ACC112 (cell line): ENCODE measurements around the gene CSNK2A3.

Source experiments
- H2AFZ ChIP-seq: fragments of 200-600 bp; sonication (generic); one replicate; pipeline ENCODE4 v1.6.0; 2017; ENCODE audit warnings: antibody characterized with exemption, low read length; ENCODE audit not compliant: unreplicated experiment
- H3K27ac ChIP-seq: fragments of 200-600 bp; sonication (generic); 2 replicates; pipeline ENCODE4 v1.5.1; 2014; ENCODE audit warnings: low read depth, mild to moderate bottlenecking, antibody characterized with exemption, low read length, moderate library complexity
- H3K27me3 ChIP-seq: fragments of 200-600 bp; sonication (generic); 2 replicates; pipeline ENCODE4 v1.6.1; 2014; ENCODE audit warnings: mild to moderate bottlenecking, antibody characterized with exemption, low read length, moderate library complexity, mixed read lengths; ENCODE audit not compliant: insufficient read depth
- H3K36me3 ChIP-seq: fragments of 200-600 bp; sonication (generic); 2 replicates; pipeline ENCODE4 v1.6.1; 2016; ENCODE audit warnings: mild to moderate bottlenecking, antibody characterized with exemption, low read length, moderate library complexity, mixed read lengths; ENCODE audit not compliant: insufficient read depth
- H3K4me1 ChIP-seq: fragments of 200-600 bp; sonication (generic); one replicate; pipeline ENCODE4 v1.6.1; 2016; ENCODE audit warnings: low read length, mixed read lengths; ENCODE audit not compliant: insufficient read depth, unreplicated experiment, control insufficient read depth
- H3K4me3 ChIP-seq: fragments of 200-600 bp; sonication (generic); 2 replicates; pipeline ENCODE4 v1.5.1; 2014; ENCODE audit warnings: mild to moderate bottlenecking, low read depth, low read length
- H3K79me2 ChIP-seq: fragments of 200-600 bp; sonication (generic); one replicate; pipeline ENCODE4 v1.6.0; 2016; ENCODE audit warnings: low read length; ENCODE audit not compliant: control insufficient read depth, unreplicated experiment, insufficient read depth

Gene CSNK2A3

GRCh38 chr11:11380340-11380739, 27.3 kb upstream of the CSNK2A3 start:
- no peak overlapping the region for H3K4me3 ChIP-seq
- H3K79me2 ChIP-seq = no peaks in the 10 kb centered on the region
- no peaks in the 10 kb centered on the region for H3K4me1 ChIP-seq
- H3K36me3 ChIP-seq = no peaks in the 10 kb centered on the region
- H3K27me3 ChIP-seq = no peaks in the 10 kb centered on the region
- no peak overlapping the region for H2AFZ ChIP-seq
- no peak overlapping the region for H3K27ac ChIP-seq

GRCh38 chr11:11379661-11380060, 26.6 kb upstream of the CSNK2A3 start:
- H3K4me1 ChIP-seq = no peaks in the 10 kb centered on the region
- no peak overlapping the region for H3K4me3 ChIP-seq
- no peaks in the 10 kb centered on the region for H3K36me3 ChIP-seq
- no peak overlapping the region for H2AFZ ChIP-seq
- no peaks in the 10 kb centered on the region for H3K27me3 ChIP-seq
- no peak overlapping the region for H3K27ac ChIP-seq
- H3K79me2 ChIP-seq = no peaks in the 10 kb centered on the region

- Histone ChIP-seq H2AFZ (no peak overlapping the region), H3K27me3 (no peaks in the 10 kb centered on the region), H3K36me3 (no peaks in the 10 kb centered on the region), H3K4me1 (no peaks in the 10 kb centered on the region), H3K27ac (no peak overlapping the region), H3K79me2 (no peaks in the 10 kb centered on the region), H3K4me3 (no peak overlapping the region)
Measured at GRCh38 chr11:11378184-11378940, 25.3 kb upstream of the CSNK2A3 start.

- Histone ChIP-seq H3K4me1 (no peaks in the 10 kb centered on the region), H3K27ac (no peak overlapping the region), H3K36me3 (no peaks in the 10 kb centered on the region), H3K79me2 (no peaks in the 10 kb centered on the region), H3K27me3 (peaks cover 11% of the 10 kb centered on the region; the same call in 1 of the 2 replicates), H3K4me3 (no peak overlapping the region), H2AFZ (no peak overlapping the region)
Measured at GRCh38 chr11:11374358-11375148, 21.5 kb upstream of the CSNK2A3 start.

- Histone ChIP-seq H3K79me2 (no peaks in the 10 kb centered on the region), H3K27me3 (peaks cover 11% of the 10 kb centered on the region; the same call in 1 of the 2 replicates), H3K27ac (no peak overlapping the region), H2AFZ (no peak overlapping the region), H3K4me1 (no peaks in the 10 kb centered on the region), H3K4me3 (no peak overlapping the region), H3K36me3 (no peaks in the 10 kb centered on the region)
Measured at GRCh38 chr11:11373934-11374333, 20.9 kb upstream of the CSNK2A3 start.

GRCh38 chr11:11372461-11372860, 19.4 kb upstream of the CSNK2A3 start:
- no peak overlapping the region for H3K27ac ChIP-seq
- H3K4me1 ChIP-seq = no peaks in the 10 kb centered on the region

GRCh38 chr11:11370962-11371303, 17.9 kb upstream of the CSNK2A3 start:
- H3K27me3 ChIP-seq = peaks cover 11% of the 10 kb centered on the region; the same call in 1 of the 2 replicates
- H2AFZ ChIP-seq = no peak overlapping the region
- H3K4me1 ChIP-seq = no peaks in the 10 kb centered on the region
- H3K4me3 ChIP-seq = no peak overlapping the region
- H3K36me3 ChIP-seq = no peaks in the 10 kb centered on the region
- H3K27ac ChIP-seq = no peak overlapping the region
- no peaks in the 10 kb centered on the region for H3K79me2 ChIP-seq

More at GRCh38 chr11:11372461-11372860, 19.4 kb upstream of the CSNK2A3 start:
- H3K79me2 ChIP-seq = no peaks in the 10 kb centered on the region
- H3K4me3 ChIP-seq = no peak overlapping the region
- no peaks in the 10 kb centered on the region for H3K36me3 ChIP-seq
- peaks cover 11% of the 10 kb centered on the region; the same call in 1 of the 2 replicates for H3K27me3 ChIP-seq
- no peak overlapping the region for H2AFZ ChIP-seq

GRCh38 chr11:11370255-11370961, 17.4 kb upstream of the CSNK2A3 start:
- Histone ChIP-seq H3K4me3 (no peak overlapping the region), H3K36me3 (no peaks in the 10 kb centered on the region), H3K4me1 (no peaks in the 10 kb centered on the region), H3K27ac (no peak overlapping the region), H3K27me3 (peaks cover 11% of the 10 kb centered on the region; the same call in 1 of the 2 replicates), H2AFZ (no peak overlapping the region), H3K79me2 (no peaks in the 10 kb centered on the region)

- no peak overlapping the region for H3K4me3 ChIP-seq
- no peak overlapping the region for H3K27ac ChIP-seq
- peaks cover 16% of the 10 kb centered on the region for H3K27me3 ChIP-seq
- H3K4me1 ChIP-seq = no peaks in the 10 kb centered on the region
- no peaks in the 10 kb centered on the region for H3K79me2 ChIP-seq
- H2AFZ ChIP-seq = no peak overlapping the region
- no peaks in the 10 kb centered on the region for H3K36me3 ChIP-seq
Measured at GRCh38 chr11:11366793-11367192, 13.7 kb upstream of the CSNK2A3 start.

- no peak overlapping the region for H3K4me3 ChIP-seq
- H3K27me3 ChIP-seq = peaks cover 18% of the 10 kb centered on the region
- no peaks in the 10 kb centered on the region for H3K36me3 ChIP-seq
- no peak overlapping the region for H2AFZ ChIP-seq
- no peaks in the 10 kb centered on the region for H3K79me2 ChIP-seq
- no peak overlapping the region for H3K27ac ChIP-seq
- no peaks in the 10 kb centered on the region for H3K4me1 ChIP-seq
Measured at GRCh38 chr11:11363674-11364073, 10.6 kb upstream of the CSNK2A3 start.
